ENCODE results near the gene CPSF4. TPM values are rescaled to one million over a fixed set of nuclear protein-coding genes. Genes with fewer than 3 reads are reported as not detected.

CPSF4 gene
- total RNA-seq, 2 donors from 2014 or later = 16.6 to 39.2 TPM

DNA sequence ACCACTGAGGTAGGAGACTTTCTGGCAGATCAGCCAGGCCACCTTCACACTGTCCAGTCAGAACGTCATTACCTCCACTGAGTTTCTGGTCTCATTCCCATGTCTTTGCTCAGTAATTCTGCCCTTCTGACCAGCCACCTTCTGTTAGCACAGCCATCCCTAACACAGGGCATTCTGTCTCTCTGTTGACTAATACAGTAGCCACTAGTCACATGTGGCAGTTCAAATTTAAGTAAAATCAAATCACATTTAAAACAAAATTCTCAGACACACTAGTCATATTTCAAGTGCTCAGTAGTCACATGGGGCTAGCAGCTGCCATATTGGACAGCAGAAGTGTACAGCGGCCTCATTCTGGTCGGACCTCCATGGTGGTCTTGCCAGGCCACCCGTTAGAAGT is 7.4 kb downstream of the CPSF4 start:
- intact Hi-C loops (cut with DNase I) = no loop called here
- Histone ChIP-seq H3K27ac (no peak overlapping the region), H3K9me3 (no peaks in the 10 kb centered on the region), H3K4me1 (no peaks in the 10 kb centered on the region), H3K36me3 (peaks cover 12% of the 10 kb centered on the region), H3K4me3 (no peak overlapping the region), H3K9ac (ENCODE audit: low read depth in 2 of 2, low read length in 2 of 2) (no peak overlapping the region), H3K27me3 (no peaks in the 10 kb centered on the region)
- no peak for DNase-seq
- TF ChIP-seq, protein P1, sequence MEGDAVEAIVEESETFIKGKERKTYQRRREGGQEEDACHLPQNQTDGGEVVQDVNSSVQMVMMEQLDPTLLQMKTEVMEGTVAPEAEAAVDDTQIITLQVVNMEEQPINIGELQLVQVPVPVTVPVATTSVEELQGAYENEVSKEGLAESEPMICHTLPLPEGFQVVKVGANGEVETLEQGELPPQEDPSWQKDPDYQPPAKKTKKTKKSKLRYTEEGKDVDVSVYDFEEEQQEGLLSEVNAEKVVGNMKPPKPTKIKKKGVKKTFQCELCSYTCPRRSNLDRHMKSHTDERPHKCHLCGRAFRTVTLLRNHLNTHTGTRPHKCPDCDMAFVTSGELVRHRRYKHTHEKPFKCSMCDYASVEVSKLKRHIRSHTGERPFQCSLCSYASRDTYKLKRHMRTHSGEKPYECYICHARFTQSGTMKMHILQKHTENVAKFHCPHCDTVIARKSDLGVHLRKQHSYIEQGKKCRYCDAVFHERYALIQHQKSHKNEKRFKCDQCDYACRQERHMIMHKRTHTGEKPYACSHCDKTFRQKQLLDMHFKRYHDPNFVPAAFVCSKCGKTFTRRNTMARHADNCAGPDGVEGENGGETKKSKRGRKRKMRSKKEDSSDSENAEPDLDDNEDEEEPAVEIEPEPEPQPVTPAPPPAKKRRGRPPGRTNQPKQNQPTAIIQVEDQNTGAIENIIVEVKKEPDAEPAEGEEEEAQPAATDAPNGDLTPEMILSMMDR (IDR thresholded peaks at IDR 0.05) = no peak

DNA sequence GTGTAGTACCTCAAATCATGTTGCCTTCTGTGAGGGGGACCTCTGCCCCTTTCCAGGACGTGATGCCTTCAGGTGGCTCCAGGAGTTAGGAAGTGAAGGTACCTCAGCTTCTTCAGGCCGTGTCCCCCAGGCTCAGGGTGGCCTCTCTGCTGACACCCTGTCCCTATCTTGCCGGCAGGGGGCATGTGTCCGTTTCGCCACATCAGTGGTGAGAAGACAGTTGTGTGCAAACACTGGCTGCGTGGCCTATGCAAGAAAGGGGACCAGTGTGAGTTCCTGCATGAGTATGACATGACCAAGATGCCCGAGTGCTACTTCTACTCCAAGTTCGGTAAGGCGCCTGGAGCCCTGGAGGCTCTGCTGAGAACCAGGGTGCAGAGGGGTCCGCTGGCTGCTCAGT is 9.2 kb downstream of the CPSF4 start:
- Histone ChIP-seq H3K27ac (no peak overlapping the region), H3K4me3 (no peak overlapping the region), H3K36me3 (peaks cover 12% of the 10 kb centered on the region), H3K4me1 (no peaks in the 10 kb centered on the region), H3K9ac (ENCODE audit: low read depth in 2 of 2, low read length in 2 of 2) (no peak overlapping the region), H3K27me3 (no peaks in the 10 kb centered on the region), H3K9me3 (no peaks in the 10 kb centered on the region)
- TF ChIP-seq, protein P1 (IDR thresholded peaks at IDR 0.05) = no peak
- intact Hi-C loops (cut with DNase I) = no loop called here
- DNase-seq = no peak

DNA sequence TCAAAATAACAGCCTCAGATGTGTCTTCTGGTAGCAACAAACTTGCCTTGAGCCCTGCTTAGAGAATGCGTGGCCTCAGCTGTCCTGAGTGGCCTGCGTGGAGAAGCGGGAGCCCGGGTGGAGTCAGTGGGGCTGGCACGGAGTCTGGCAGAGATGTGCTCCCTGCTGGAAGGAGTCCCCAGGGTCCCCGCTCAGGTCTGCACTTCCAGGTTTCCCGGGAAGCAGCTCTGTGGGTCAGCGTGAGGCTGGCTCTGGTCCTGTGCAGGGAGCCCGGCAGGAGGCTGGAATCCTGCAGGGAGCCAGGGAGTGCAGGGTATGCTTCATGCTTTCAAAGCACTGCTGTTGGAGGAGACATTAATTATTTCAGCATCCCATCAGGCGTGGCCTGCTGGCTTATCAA is 10.1 kb downstream of the CPSF4 start:
- TF ChIP-seq, protein P1 (IDR thresholded peaks at IDR 0.05) = no peak
- Histone ChIP-seq H3K27me3 (no peaks in the 10 kb centered on the region), H3K36me3 (peaks cover 12% of the 10 kb centered on the region), H3K4me3 (no peak overlapping the region), H3K9me3 (no peaks in the 10 kb centered on the region), H3K4me1 (no peaks in the 10 kb centered on the region), H3K27ac (no peak overlapping the region), H3K9ac (ENCODE audit: low read depth in 2 of 2, low read length in 2 of 2) (no peak overlapping the region)
- DNase-seq = no peak
- intact Hi-C loops (cut with DNase I) = no loop called here

DNA sequence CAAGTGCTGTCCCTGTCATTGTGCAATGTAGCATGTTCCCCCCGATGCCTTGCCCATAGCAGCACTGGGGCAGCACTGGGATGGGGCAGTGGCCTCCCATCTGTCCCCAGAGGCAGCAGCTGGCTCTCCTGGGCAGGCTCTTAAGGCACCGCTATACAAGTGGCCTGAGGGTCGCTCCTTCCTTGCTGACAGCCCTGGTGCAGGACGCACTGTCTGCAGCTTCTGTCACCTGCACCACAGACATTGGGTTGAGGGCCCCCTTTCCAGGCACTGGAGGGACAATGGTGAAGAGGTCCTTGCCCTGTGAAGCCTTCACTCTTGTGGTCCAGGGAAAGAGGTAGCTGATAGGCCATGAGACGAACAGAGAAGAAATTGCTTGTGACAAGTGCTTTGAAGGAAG is 10.6 kb downstream of the CPSF4 start:
- H3K36me3 ChIP-seq = peaks cover 12% of the 10 kb centered on the region

DNA sequence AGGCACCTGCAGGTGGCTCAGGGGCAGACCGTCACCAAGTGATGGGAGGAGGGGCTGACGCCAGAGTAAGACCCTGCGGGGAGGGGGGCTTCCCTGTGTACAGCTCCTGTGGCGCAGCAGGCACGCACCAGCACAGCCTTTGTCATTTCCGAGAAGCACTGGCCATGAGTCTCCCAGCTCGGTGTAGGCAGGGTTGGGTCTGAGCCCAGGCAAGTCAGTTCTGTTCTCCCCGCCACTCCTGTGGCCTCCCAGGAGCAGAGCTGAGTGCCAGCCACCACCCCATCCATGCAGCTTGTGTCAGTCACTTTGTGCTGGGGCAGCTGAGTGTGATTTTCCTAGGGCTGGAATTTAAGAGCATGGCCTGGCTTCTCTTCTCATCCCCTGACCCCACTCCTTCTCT is 13.2 kb downstream of the CPSF4 start:
- no peak overlapping the region for H3K9ac ChIP-seq (ENCODE audit: low read depth in 2 of 2, low read length in 2 of 2)
- no peaks in the 10 kb centered on the region for H3K27me3 ChIP-seq
- no peaks in the 10 kb centered on the region for H3K4me1 ChIP-seq
- TF ChIP-seq, protein P1 (IDR thresholded peaks at IDR 0.05) = no peak
- no peak overlapping the region for H3K27ac ChIP-seq
- DNase-seq = no peak
- peaks cover 18% of the 10 kb centered on the region for H3K36me3 ChIP-seq
- intact Hi-C loops (cut with DNase I) = no loop called here
- no peak overlapping the region for H3K4me3 ChIP-seq
- no peaks in the 10 kb centered on the region for H3K9me3 ChIP-seq

More for the DNA sequence above, 10.6 kb downstream of the CPSF4 start:
- no peak overlapping the region for H3K27ac ChIP-seq
- no peaks in the 10 kb centered on the region for H3K4me1 ChIP-seq
- no peak overlapping the region for H3K9ac ChIP-seq (ENCODE audit: low read depth in 2 of 2, low read length in 2 of 2)
- no peaks in the 10 kb centered on the region for H3K9me3 ChIP-seq
- no peak for DNase-seq
- intact Hi-C loops (cut with DNase I) = no loop called here
- TF ChIP-seq, protein P1 (IDR thresholded peaks at IDR 0.05) = no peak
- H3K27me3 ChIP-seq = no peaks in the 10 kb centered on the region
- H3K4me3 ChIP-seq = no peak overlapping the region

DNA sequence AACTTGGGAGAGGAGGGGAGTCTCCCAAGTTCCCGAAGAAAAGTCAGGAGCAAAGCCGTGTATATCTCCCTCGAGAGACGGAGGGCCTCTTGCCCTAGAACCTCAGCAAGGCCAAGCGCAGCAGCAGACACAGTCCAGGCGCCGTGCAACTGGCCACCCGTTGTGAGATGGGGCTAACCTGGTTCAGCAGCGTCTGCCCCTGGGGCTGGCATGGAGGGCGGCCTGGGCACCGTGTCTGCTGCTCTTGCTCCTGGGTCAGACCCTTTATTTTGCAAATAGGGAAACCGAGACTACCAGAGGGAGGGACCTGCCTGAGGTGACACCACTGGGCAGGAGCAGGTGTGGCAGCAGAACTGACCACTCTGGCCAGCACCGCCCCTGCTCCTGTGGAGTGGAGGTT is 13.8 kb downstream of the CPSF4 start:
- H3K9me3 ChIP-seq = no peaks in the 10 kb centered on the region
- TF ChIP-seq, protein P1 (IDR thresholded peaks at IDR 0.05) = no peak
- intact Hi-C loops (cut with DNase I) = no loop called here
- no peaks in the 10 kb centered on the region for H3K27me3 ChIP-seq
- H3K4me3 ChIP-seq = no peak overlapping the region
- H3K27ac ChIP-seq = no peak overlapping the region
- H3K36me3 ChIP-seq = peaks cover 18% of the 10 kb centered on the region
- no peaks in the 10 kb centered on the region for H3K4me1 ChIP-seq
- no peak overlapping the region for H3K9ac ChIP-seq (ENCODE audit: low read depth in 2 of 2, low read length in 2 of 2)
- DNase-seq = no peak

Data from colonic mucosa (tissue), 4 donors.